ENCODE measurements around the gene TEX2. TPM values are rescaled to one million over a fixed set of nuclear protein-coding genes. Genes with fewer than 3 reads are reported as not detected.
A peak's percentile ranks its signal among the peaks of the same experiment; 100 is the strongest.

The TEX2 gene
- total RNA-seq, 2 donors from 2014 or later, result 8.4 to 8.7 TPM

DNA sequence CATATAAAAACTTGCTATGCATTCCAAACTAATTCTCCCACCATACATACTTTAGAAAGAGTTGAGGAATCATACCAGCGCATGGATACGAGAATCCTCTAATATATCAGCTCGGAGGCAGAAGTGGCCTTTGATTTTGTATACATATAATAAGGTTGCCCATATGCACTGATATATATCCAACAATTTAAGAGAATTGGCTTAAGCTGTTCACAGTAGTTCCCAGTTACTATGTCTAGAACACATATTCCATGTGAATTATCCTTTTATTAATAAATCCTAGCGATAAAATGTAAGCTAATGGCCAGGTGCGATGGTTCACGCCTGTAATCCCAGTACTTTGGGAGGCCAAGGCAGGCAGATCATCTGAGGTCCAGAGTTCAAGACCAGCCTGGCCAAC is 113.9 kb downstream of the TEX2 start:
- ATAC-seq (no peak), DNase-seq (no peak)
- H3K36me3 Mint-ChIP-seq (ENCODE audit: low read depth), result no peaks in the 10 kb centered on the region

GRCh38 chr17:64148699-64149098 is 114.4 kb downstream of the TEX2 start:
- Mint-ChIP-seq H3K27ac (no peak overlapping the region), H3K27me3 (no peaks in the 10 kb centered on the region), H3K4me3 (no peak overlapping the region), H3K4me1 (peaks cover 15% of the 10 kb centered on the region), H3K36me3 (ENCODE audit: low read depth) (no peaks in the 10 kb centered on the region)
- no peaks in the 10 kb centered on the region for H3K9me3 ChIP-seq (ENCODE audit: control insufficient read depth, low read length, poor library complexity, severe bottlenecking)
- ATAC-seq (no peak), DNase-seq (no peak)

More for the DNA sequence above, 113.9 kb downstream of the TEX2 start:
- no peak overlapping the region for H3K4me3 Mint-ChIP-seq
- no peaks in the 10 kb centered on the region for H3K9me3 ChIP-seq (ENCODE audit: control insufficient read depth, low read length, poor library complexity, severe bottlenecking)
- H3K27ac Mint-ChIP-seq, result peak overlapping the region; percentile 27
- H3K4me1 Mint-ChIP-seq, result peaks cover 15% of the 10 kb centered on the region
- H3K27me3 Mint-ChIP-seq, result no peaks in the 10 kb centered on the region

DNA sequence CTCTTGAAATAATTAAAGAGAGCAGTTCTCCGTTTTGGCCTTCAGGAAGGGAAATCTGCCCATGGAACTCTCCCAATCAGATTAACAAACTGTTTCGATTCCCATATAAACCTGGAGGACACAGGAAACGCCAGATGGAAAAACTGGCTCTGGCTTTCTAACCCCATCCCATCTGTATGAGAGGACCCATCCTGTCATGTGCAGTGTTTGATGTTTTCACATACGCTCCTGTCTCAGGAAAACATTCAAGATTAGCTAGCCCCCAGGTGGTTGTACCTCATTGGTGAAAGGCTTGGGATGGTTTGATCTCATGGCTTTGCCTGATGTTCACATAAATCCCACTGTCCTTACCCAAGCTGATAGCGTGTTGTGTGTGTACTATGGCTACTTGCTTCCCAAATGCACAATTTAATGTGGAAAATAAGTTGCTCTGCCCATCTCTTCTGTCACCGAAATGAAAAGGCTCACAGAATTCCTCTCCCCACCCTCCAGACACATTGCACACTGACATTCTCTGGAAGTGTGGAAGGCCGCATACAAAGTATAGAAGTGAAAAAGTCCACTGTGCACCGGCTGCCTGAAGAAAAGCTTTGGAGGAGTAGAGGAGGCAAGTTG is 114.9 kb downstream of the TEX2 start:
- no peaks in the 10 kb centered on the region for H3K27me3 Mint-ChIP-seq
- peaks cover 15% of the 10 kb centered on the region for H3K4me1 Mint-ChIP-seq
- H3K9me3 ChIP-seq (ENCODE audit: control insufficient read depth, low read length, poor library complexity, severe bottlenecking), result no peaks in the 10 kb centered on the region
- no peaks in the 10 kb centered on the region for H3K36me3 Mint-ChIP-seq (ENCODE audit: low read depth)
- no peak overlapping the region for H3K27ac Mint-ChIP-seq
- H3K4me3 Mint-ChIP-seq, result peak overlapping the region; percentile 60
- DNase-seq (no peak), ATAC-seq (no peak)

- H3K9me3 ChIP-seq (ENCODE audit: control insufficient read depth, low read length, poor library complexity, severe bottlenecking), result no peaks in the 10 kb centered on the region
- no peak for ATAC-seq
- Mint-ChIP-seq H3K4me1 (peaks cover 15% of the 10 kb centered on the region), H3K4me3 (no peak overlapping the region), H3K36me3 (ENCODE audit: low read depth) (no peaks in the 10 kb centered on the region), H3K27me3 (no peaks in the 10 kb centered on the region), H3K27ac (no peak overlapping the region)
- no peak for DNase-seq
These were observed 115.7 kb downstream of the TEX2 start for GRCh38 chr17:64147110-64148016.

- Mint-ChIP-seq H3K4me3 (no peak overlapping the region), H3K36me3 (ENCODE audit: low read depth) (no peaks in the 10 kb centered on the region), H3K4me1 (peaks cover 15% of the 10 kb centered on the region), H3K27ac (no peak overlapping the region), H3K27me3 (no peaks in the 10 kb centered on the region)
- peak; percentile 20 to 36 (median 28) for DNase-seq
- H3K9me3 ChIP-seq (ENCODE audit: control insufficient read depth, low read length, poor library complexity, severe bottlenecking), result no peaks in the 10 kb centered on the region
- peak; percentile 11 for ATAC-seq
These were observed 116.5 kb downstream of the TEX2 start for GRCh38 chr17:64146418-64147109.

DNA sequence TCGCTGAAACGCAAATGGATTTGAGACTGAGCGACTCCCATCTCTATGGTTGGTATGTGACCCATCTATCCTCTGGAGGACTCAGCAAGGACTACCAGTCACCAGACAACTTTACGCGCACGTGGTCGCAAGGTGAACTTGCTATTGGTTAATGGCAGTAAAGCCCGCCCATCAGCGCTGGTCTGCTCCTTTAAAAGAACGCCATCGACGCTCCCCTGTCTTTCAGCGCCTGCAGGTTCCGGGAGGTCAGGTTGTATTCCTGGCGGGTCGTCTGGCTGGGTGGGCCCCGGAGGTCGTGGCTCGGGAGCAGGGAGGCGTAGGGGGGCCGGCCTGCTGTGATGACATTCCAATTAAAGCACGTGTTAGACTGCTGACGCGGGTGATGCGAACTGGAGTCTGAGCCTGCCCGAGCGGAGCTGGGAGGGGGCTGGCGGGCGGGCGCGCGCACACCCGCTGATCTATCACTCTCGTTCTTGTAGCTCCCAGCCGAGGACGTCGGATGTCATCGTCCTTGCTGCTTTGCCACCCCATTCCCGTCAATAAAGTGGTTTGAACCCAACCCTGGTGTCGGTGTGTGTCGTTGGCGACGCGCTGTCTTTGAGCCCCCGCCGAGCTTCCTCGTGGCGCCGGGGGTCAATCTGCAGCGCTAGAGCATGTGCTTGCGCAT is 117.2 kb downstream of the TEX2 start:
- Mint-ChIP-seq H3K27me3 (no peaks in the 10 kb centered on the region), H3K4me3 (no peak overlapping the region), H3K27ac (no peak overlapping the region), H3K4me1 (peaks cover 15% of the 10 kb centered on the region), H3K36me3 (ENCODE audit: low read depth) (no peaks in the 10 kb centered on the region)
- no peaks in the 10 kb centered on the region for H3K9me3 ChIP-seq (ENCODE audit: control insufficient read depth, low read length, poor library complexity, severe bottlenecking)
- DNase-seq (peak; percentile 79 to 90 (median 89)), ATAC-seq (peak; percentile 96)

DNA sequence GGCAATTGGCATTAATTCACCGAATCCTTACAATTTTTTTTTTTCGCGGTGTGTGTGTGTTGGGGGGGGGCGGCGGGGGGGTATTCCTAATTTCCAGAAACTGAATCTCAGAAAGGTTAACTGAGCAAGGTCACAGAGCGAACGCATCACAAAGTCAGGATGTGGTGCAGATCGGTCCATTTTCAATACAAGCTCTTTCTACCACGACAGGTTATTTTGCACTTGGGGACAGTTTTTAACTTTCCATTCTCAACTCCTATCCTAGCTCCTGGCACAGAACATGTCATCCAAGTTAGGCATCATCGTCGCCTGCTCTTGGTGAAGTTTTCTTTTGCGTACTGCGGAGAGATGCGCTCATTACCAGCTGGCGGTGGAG is 117.7 kb downstream of the TEX2 start:
- no peaks in the 10 kb centered on the region for H3K9me3 ChIP-seq (ENCODE audit: control insufficient read depth, low read length, poor library complexity, severe bottlenecking)
- ATAC-seq (peak; percentile 22), DNase-seq (no peak)
- Mint-ChIP-seq H3K27ac (no peak overlapping the region), H3K27me3 (no peaks in the 10 kb centered on the region), H3K36me3 (ENCODE audit: low read depth) (no peaks in the 10 kb centered on the region), H3K4me3 (no peak overlapping the region), H3K4me1 (peaks cover 15% of the 10 kb centered on the region)

- H3K27me3 Mint-ChIP-seq, result no peaks in the 10 kb centered on the region
- H3K4me3 Mint-ChIP-seq, result no peak overlapping the region
- ATAC-seq (no peak), DNase-seq (no peak)
- H3K9me3 ChIP-seq (ENCODE audit: control insufficient read depth, low read length, poor library complexity, severe bottlenecking), result no peaks in the 10 kb centered on the region
- peaks cover 4% of the 10 kb centered on the region for H3K4me1 Mint-ChIP-seq
- H3K27ac Mint-ChIP-seq, result no peak overlapping the region
- H3K36me3 Mint-ChIP-seq (ENCODE audit: low read depth), result no peaks in the 10 kb centered on the region
These were observed 123.5 kb downstream of the TEX2 start for GRCh38 chr17:64139542-64139941.

GRCh38 chr17:64138441-64138840 is 124.6 kb downstream of the TEX2 start:
- no peak for ATAC-seq
- no peak overlapping the region for H3K27ac Mint-ChIP-seq
- DNase-seq, result no peak
- H3K4me1 Mint-ChIP-seq, result peaks cover 7% of the 10 kb centered on the region
- no peaks in the 10 kb centered on the region for H3K27me3 Mint-ChIP-seq
- H3K4me3 Mint-ChIP-seq, result no peak overlapping the region
- H3K36me3 Mint-ChIP-seq (ENCODE audit: low read depth), result no peaks in the 10 kb centered on the region
- H3K9me3 ChIP-seq (ENCODE audit: control insufficient read depth, low read length, poor library complexity, severe bottlenecking), result no peaks in the 10 kb centered on the region

DNA sequence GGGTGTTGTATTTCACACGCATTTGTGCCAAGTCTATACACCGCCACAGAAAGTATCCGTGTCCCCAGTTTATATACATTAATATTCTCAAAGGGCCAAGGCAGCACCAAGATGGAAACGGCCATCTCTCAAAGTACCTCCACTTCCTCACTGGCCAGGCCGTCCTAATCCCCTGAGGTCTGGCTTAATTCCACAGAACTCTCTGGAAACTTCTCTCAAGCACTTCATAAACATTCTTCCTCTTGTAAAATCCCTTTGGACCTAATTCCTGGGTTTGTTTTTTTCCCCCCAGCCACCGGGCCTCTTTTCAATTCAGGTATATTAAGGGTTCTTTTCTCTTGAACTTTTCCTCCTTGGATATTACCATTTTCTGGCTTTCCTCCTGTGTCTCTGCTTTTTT is 128.1 kb downstream of the TEX2 start:
- no peaks in the 10 kb centered on the region for H3K36me3 Mint-ChIP-seq (ENCODE audit: low read depth)
- peaks cover 18% of the 10 kb centered on the region for H3K4me1 Mint-ChIP-seq
- no peak overlapping the region for H3K27ac Mint-ChIP-seq

GRCh38 chr17:64134216-64134970 is 128.7 kb downstream of the TEX2 start:
- H3K27me3 Mint-ChIP-seq, result no peaks in the 10 kb centered on the region
- H3K4me3 Mint-ChIP-seq, result no peak overlapping the region
- DNase-seq (no peak), ATAC-seq (no peak)
- H3K9me3 ChIP-seq (ENCODE audit: control insufficient read depth, low read length, poor library complexity, severe bottlenecking), result no peaks in the 10 kb centered on the region
- H3K4me1 Mint-ChIP-seq, result peaks cover 18% of the 10 kb centered on the region
- no peaks in the 10 kb centered on the region for H3K36me3 Mint-ChIP-seq (ENCODE audit: low read depth)
- H3K27ac Mint-ChIP-seq, result no peak overlapping the region

More for the DNA sequence above, 128.1 kb downstream of the TEX2 start:
- Mint-ChIP-seq H3K4me3 (no peak overlapping the region), H3K27me3 (no peaks in the 10 kb centered on the region)
- ATAC-seq (no peak), DNase-seq (no peak)
- H3K9me3 ChIP-seq (ENCODE audit: control insufficient read depth, low read length, poor library complexity, severe bottlenecking), result no peaks in the 10 kb centered on the region

DNA sequence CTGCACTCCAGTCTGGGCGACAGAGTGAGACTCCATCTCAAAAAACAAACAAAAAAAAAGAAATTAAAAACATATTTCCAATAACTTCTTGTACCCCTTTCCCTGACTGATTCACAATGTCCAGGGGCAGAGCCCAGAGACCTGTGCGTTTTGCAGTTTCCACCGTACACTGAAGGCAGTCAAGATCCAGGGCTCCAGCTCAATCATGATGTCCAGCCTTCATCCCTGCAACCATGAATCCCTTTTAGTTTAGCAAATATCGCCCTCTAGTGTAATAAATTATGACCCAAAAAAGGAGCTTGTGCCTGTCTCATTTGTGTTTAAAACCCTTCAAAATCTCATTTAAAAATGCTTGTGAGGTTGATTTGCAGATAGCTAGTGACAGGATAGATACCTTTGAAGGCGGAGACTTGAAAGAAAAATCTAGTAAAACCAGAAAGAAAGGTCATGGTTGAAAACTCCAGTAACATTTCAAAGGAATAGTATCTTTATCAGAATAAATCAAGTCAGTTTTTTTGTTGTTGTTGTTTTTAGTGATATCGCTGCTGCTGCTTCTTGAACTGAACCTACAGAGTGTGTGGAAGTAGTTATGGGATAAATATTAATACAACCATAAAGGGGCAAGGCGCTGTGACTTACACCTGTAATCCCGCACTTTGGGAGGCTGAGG is 129.4 kb downstream of the TEX2 start:
- no peak for DNase-seq
- Mint-ChIP-seq H3K27ac (no peak overlapping the region), H3K27me3 (no peaks in the 10 kb centered on the region), H3K4me3 (no peak overlapping the region), H3K4me1 (peaks cover 22% of the 10 kb centered on the region), H3K36me3 (ENCODE audit: low read depth) (no peaks in the 10 kb centered on the region)
- H3K9me3 ChIP-seq (ENCODE audit: control insufficient read depth, low read length, poor library complexity, severe bottlenecking), result no peaks in the 10 kb centered on the region
- no peak for ATAC-seq
